ENCODE results near the gene STXBP6. TPM values are rescaled to one million over a fixed set of nuclear protein-coding genes. Genes with fewer than 3 reads are reported as not detected.
A peak's percentile ranks its signal among the peaks of the same experiment; 100 is the strongest.
"Not testable (repeated sequence)": the region's sequence is repeated elsewhere in the genome, so short reads cannot be mapped to it uniquely, and the experiment has no call there.

STXBP6 gene
- total and polyA plus RNA-seq, 5 experiments from 2014 or later, result 0.61 TPM; not detected in 4

GRCh38 chr14:24816011-24816928 is 233.7 kb downstream of the STXBP6 start:
- no peaks in the 10 kb centered on the region for H3K9me3 Mint-ChIP-seq
- H3K36me3 Mint-ChIP-seq, result no peaks in the 10 kb centered on the region
- no peak overlapping the region for H3K27ac Mint-ChIP-seq
- POLR2A ChIA-PET, result no interaction called here
- DNase-seq (no peak), ATAC-seq (no peak)
- peaks cover 4 to 20% (median 13%) of the 10 kb centered on the region in 5 donors for H3K27me3 Mint-ChIP-seq
- no peak overlapping the region for H3K4me3 Mint-ChIP-seq
- no peaks in the 10 kb centered on the region for H3K4me1 Mint-ChIP-seq

GRCh38 chr14:24815543-24815942 is 234.4 kb downstream of the STXBP6 start:
- DNase-seq (no peak), ATAC-seq (no peak)
- H3K4me3 Mint-ChIP-seq, result no peak overlapping the region
- no peak overlapping the region for H3K27ac Mint-ChIP-seq
- peaks cover 4 to 19% (median 13%) of the 10 kb centered on the region in 5 donors for H3K27me3 Mint-ChIP-seq
- POLR2A ChIA-PET, result no interaction called here
- H3K36me3 Mint-ChIP-seq, result no peaks in the 10 kb centered on the region
- H3K9me3 Mint-ChIP-seq, result no peaks in the 10 kb centered on the region
- no peaks in the 10 kb centered on the region for H3K4me1 Mint-ChIP-seq

DNA sequence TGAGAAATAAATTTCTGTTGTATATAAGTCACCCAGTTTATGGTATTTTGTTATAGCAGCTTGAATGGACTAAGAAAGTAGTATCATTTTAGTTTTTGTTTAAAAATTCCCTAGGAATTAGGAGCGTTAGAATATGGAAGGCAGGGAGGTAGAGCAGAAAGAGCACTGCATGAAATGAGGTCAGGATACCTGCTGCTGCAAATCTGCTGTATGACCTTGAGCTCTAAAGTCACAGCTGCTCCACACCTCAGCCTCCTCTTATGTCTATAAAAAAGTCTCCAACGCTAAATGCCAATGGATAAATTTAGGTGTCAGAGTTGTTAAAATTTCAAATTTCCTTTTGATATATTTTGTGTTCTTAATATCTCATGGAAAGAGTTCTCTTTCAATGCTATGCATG is 235.0 kb downstream of the STXBP6 start:
- DNase-seq (no peak), ATAC-seq (no peak)
- POLR2A ChIA-PET, result no interaction called here
- Mint-ChIP-seq H3K27me3 (peaks cover 7 to 19% (median 10%) of the 10 kb centered on the region in 5 donors), H3K4me3 (no peak overlapping the region), H3K36me3 (no peaks in the 10 kb centered on the region), H3K27ac (no peak overlapping the region), H3K4me1 (no peaks in the 10 kb centered on the region), H3K9me3 (no peaks in the 10 kb centered on the region)

- Mint-ChIP-seq H3K27me3 (peaks cover 4 to 19% (median 8%) of the 10 kb centered on the region in 5 donors), H3K4me1 (no peaks in the 10 kb centered on the region), H3K9me3 (no peaks in the 10 kb centered on the region), H3K27ac (no peak overlapping the region), H3K4me3 (no peak overlapping the region), H3K36me3 (no peaks in the 10 kb centered on the region)
- POLR2A ChIA-PET, result no interaction called here
- DNase-seq (no peak), ATAC-seq (no peak)
These were observed 235.6 kb downstream of the STXBP6 start for GRCh38 chr14:24814346-24814745.

DNA sequence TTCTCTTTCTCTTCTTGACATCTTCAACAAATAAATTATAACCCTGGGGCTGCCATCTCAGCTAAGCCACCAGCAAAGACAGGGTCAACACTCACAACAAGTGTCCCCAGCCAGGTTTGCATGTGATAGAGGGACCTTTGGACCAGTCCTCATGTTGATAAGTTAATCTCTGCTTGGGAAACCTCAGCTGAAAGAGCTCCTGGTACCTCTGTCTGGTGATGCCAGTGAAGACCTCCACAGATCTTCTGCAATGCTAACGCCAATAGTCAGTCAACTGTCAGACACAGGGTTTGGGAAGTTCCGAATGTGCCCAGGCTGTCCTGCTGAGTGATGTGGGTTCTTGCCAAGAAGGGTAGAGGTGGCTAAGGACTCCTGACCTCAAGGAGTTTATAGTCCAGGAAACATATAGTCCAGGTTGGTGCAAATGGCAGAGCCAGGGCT is 236.1 kb downstream of the STXBP6 start:
- no peak overlapping the region for H3K4me3 Mint-ChIP-seq
- POLR2A ChIA-PET, result no interaction called here
- no peak for ATAC-seq
- no peak for DNase-seq
- no peak overlapping the region for H3K27ac Mint-ChIP-seq
- peaks cover 7 to 25% (median 12%) of the 10 kb centered on the region in 5 donors for H3K27me3 Mint-ChIP-seq
- H3K9me3 Mint-ChIP-seq, result no peaks in the 10 kb centered on the region
- no peaks in the 10 kb centered on the region for H3K4me1 Mint-ChIP-seq
- no peaks in the 10 kb centered on the region for H3K36me3 Mint-ChIP-seq

GRCh38 chr14:24813089-24813815 is 236.7 kb downstream of the STXBP6 start:
- no peaks in the 10 kb centered on the region for H3K36me3 Mint-ChIP-seq
- H3K4me3 Mint-ChIP-seq, result no peak overlapping the region
- H3K27ac Mint-ChIP-seq, result no peak overlapping the region
- DNase-seq, result no peak
- H3K4me1 Mint-ChIP-seq, result no peaks in the 10 kb centered on the region
- ATAC-seq, result no peak
- no peaks in the 10 kb centered on the region for H3K9me3 Mint-ChIP-seq
- POLR2A ChIA-PET, result no interaction called here
- peaks cover 8 to 30% (median 12%) of the 10 kb centered on the region in 5 donors for H3K27me3 Mint-ChIP-seq

- no peaks in the 10 kb centered on the region for H3K4me1 Mint-ChIP-seq
- POLR2A ChIA-PET, result no interaction called here
- no peaks in the 10 kb centered on the region for H3K36me3 Mint-ChIP-seq
- DNase-seq (no peak), ATAC-seq (no peak)
- peaks cover 7 to 20% (median 11%) of the 10 kb centered on the region in 5 donors for H3K27me3 Mint-ChIP-seq
- no peaks in the 10 kb centered on the region for H3K9me3 Mint-ChIP-seq
- H3K27ac Mint-ChIP-seq, result no peak overlapping the region
- no peak overlapping the region for H3K4me3 Mint-ChIP-seq
These were observed 240.8 kb downstream of the STXBP6 start for GRCh38 chr14:24809135-24809534.

GRCh38 chr14:24808412-24808811 is 241.5 kb downstream of the STXBP6 start:
- Mint-ChIP-seq H3K9me3 (no peaks in the 10 kb centered on the region), H3K27ac (peak overlapping the region in 1 of 10 donors; percentile 35), H3K27me3 (peaks cover 10 to 17% (median 13%) of the 10 kb centered on the region in 5 donors), H3K4me1 (no peaks in the 10 kb centered on the region), H3K36me3 (no peaks in the 10 kb centered on the region), H3K4me3 (no peak overlapping the region)
- ATAC-seq (no peak), DNase-seq (no peak)
- POLR2A ChIA-PET, result no interaction called here

GRCh38 chr14:24806061-24806678 is 243.8 kb downstream of the STXBP6 start:
- H3K4me1 Mint-ChIP-seq, result no peaks in the 10 kb centered on the region
- DNase-seq (peak in 1 of 10 donors; percentile 2), ATAC-seq (no peak)
- no peak overlapping the region for H3K4me3 Mint-ChIP-seq
- H3K36me3 Mint-ChIP-seq, result no peaks in the 10 kb centered on the region
- peaks cover 10 to 30% (median 11%) of the 10 kb centered on the region in 5 donors for H3K27me3 Mint-ChIP-seq
- no peaks in the 10 kb centered on the region for H3K9me3 Mint-ChIP-seq
- POLR2A ChIA-PET, result no interaction called here
- H3K27ac Mint-ChIP-seq, result no peak overlapping the region

- DNase-seq, result no peak
- Mint-ChIP-seq H3K36me3 (no peaks in the 10 kb centered on the region), H3K4me3 (no peak overlapping the region), H3K4me1 (no peaks in the 10 kb centered on the region), H3K27me3 (peaks cover 8 to 33% (median 13%) of the 10 kb centered on the region in 5 donors), H3K27ac (no peak overlapping the region), H3K9me3 (no peaks in the 10 kb centered on the region)
- POLR2A ChIA-PET, result no interaction called here
- no peak for ATAC-seq
These were observed 245.3 kb downstream of the STXBP6 start for GRCh38 chr14:24804552-24805212.

- H3K4me3 Mint-ChIP-seq, result no peak overlapping the region
- no peaks in the 10 kb centered on the region for H3K36me3 Mint-ChIP-seq
- H3K9me3 Mint-ChIP-seq, result no peaks in the 10 kb centered on the region
- no peak for ATAC-seq
- no peak for DNase-seq
- POLR2A ChIA-PET, result no interaction called here
- no peak overlapping the region for H3K27ac Mint-ChIP-seq
- peaks cover 6 to 29% (median 13%) of the 10 kb centered on the region in 5 donors for H3K27me3 Mint-ChIP-seq
- H3K4me1 Mint-ChIP-seq, result peaks cover 0 to 2% (median under 1%) of the 10 kb centered on the region in 4 donors
These were observed 245.9 kb downstream of the STXBP6 start for GRCh38 chr14:24803933-24804494.

- H3K36me3 Mint-ChIP-seq, ATAC-seq, DNase-seq, H3K9me3 Mint-ChIP-seq, H3K4me3 Mint-ChIP-seq, H3K27ac Mint-ChIP-seq, POLR2A ChIA-PET, H3K4me1 Mint-ChIP-seq: not testable (repeated sequence)
- peaks cover 4 to 23% (median 11%) of the 10 kb centered on the region in 5 donors for H3K27me3 Mint-ChIP-seq
These were observed 246.5 kb downstream of the STXBP6 start for GRCh38 chr14:24803426-24803825.

Data from naive thymus-derived CD8-positive, alpha-beta T cell (primary cell).